Lung (tissue), 12 donors: ENCODE results near the gene DOCK1. TPM values are rescaled to one million over a fixed set of nuclear protein-coding genes. Genes with fewer than 3 reads are reported as not detected.

Source experiments
- ATAC-seq: fragments of 200-7000 bp; cut with Tn5 transposase; one replicate; pipeline ENCODE4 v1.9.1; 2020; ENCODE audit warnings: moderate number of reproducible peaks; ENCODE audit not compliant: insufficient read depth, low FRiP score
- DNase-seq, 3 donors: peaks; one replicate each; pipeline ENCODE4 v3.0.0-alpha.2; 2013 to 2017
- H3K27ac ChIP-seq, 2 donors: one replicate each; pipeline ENCODE4 v1.5.1; 2013; ENCODE audit warnings: mild to moderate bottlenecking in 2 of 2, moderate library complexity in 2 of 2, control low read depth in 1 of 2, inconsistent platforms in 1 of 2, low read depth in 1 of 2, low read length in 1 of 2
- H3K27me3 ChIP-seq, 3 donors: one replicate each; pipeline ENCODE4 v1.5.1; 2013; ENCODE audit warnings: low read length in 2 of 3; ENCODE audit not compliant: control insufficient read depth in 3 of 3, insufficient read depth in 3 of 3
- H3K36me3 ChIP-seq, 4 donors: one replicate each; pipeline ENCODE4 v1.5.1; 2013; ENCODE audit warnings: low read length in 4 of 4, mild to moderate bottlenecking in 1 of 4, moderate library complexity in 1 of 4; ENCODE audit not compliant: control insufficient read depth in 4 of 4, insufficient read depth in 4 of 4
- H3K4me1 ChIP-seq, 5 donors: one replicate each; pipeline ENCODE4 v1.5.1; 2013; ENCODE audit warnings: low read length in 5 of 5, mild to moderate bottlenecking in 2 of 5, moderate library complexity in 1 of 5; ENCODE audit not compliant: control insufficient read depth in 5 of 5, insufficient read depth in 5 of 5
- H3K4me3 ChIP-seq: one replicate; pipeline ENCODE4 v1.5.1; 2013; ENCODE audit warnings: mild to moderate bottlenecking, control low read depth, moderate library complexity
- H3K9ac ChIP-seq, 2 donors: one replicate each; pipeline ENCODE4 v1.5.1; 2013; ENCODE audit warnings: low read length in 2 of 2, control low read depth in 1 of 2; ENCODE audit not compliant: insufficient read depth in 1 of 2
- H3K9me3 ChIP-seq, 4 donors: one replicate each; pipeline ENCODE4 v1.5.1; 2013; ENCODE audit warnings: low read length in 3 of 4, mild to moderate bottlenecking in 1 of 4, moderate library complexity in 1 of 4; ENCODE audit not compliant: control insufficient read depth in 4 of 4, insufficient read depth in 3 of 4
- WGBS, 2 donors: extraction: QIAGEN DNeasy Blood & Tissue Kit; methylation state at CpG; one replicate each; pipeline ENCODE4 v1.1.7; 2013; 5-methylcytosine and 5-hydroxymethylcytosine counted together
- polyA plus RNA-seq, 2 donors: library from polyadenylated mRNA; stranded (reverse); fragments of 200-250 nt; gene quantifications; one replicate each; pipeline ENCODE4 v1.2.1, GENCODE V29; 2013
- total RNA-seq, 2 donors: library from RNA; depleted of rRNA in 1 of 2; stranded (reverse); fragments of >200 nt in 1 of 2; gene quantifications; one replicate each; pipeline ENCODE4 v1.2.1, GENCODE V29; 2014 to 2021
- TF ChIP-seq, protein P1 (sequence below): IDR thresholded peaks from 2 replicates; pipeline ENCODE4 v1.5.1; 2012; ENCODE audit warnings: mild to moderate bottlenecking; ENCODE audit errors: control extremely low read depth, extremely low read depth
- donor health status: control.
- donor health status: control.
- donor health status: Bipolar disorder and iron deficiency.
- donor health status: healthy.
- donor health status: DM: yes; HTN: yes; CAD: no.

Gene DOCK1
- total and polyA plus RNA-seq, 4 donors, result 11.2 to 102 (median 30.5) TPM

- no peaks in the 10 kb centered on the region for H3K27me3 ChIP-seq
- 74 to 75% methylated on average over 4 of the region's 4 CpGs for WGBS, 2 donors
- peaks cover 6 to 48% (median 26%) of the 10 kb centered on the region in 4 donors for H3K36me3 ChIP-seq
- no peaks in the 10 kb centered on the region for H3K9me3 ChIP-seq
- H3K9ac ChIP-seq, result no peak overlapping the region
- no peak overlapping the region for H3K27ac ChIP-seq
- H3K4me1 ChIP-seq, result peaks cover 0 to 4% (median 0%) of the 10 kb centered on the region in 5 donors
- DNase-seq, result no peak
- no peak overlapping the region for H3K4me3 ChIP-seq
- TF ChIP-seq, protein P1, sequence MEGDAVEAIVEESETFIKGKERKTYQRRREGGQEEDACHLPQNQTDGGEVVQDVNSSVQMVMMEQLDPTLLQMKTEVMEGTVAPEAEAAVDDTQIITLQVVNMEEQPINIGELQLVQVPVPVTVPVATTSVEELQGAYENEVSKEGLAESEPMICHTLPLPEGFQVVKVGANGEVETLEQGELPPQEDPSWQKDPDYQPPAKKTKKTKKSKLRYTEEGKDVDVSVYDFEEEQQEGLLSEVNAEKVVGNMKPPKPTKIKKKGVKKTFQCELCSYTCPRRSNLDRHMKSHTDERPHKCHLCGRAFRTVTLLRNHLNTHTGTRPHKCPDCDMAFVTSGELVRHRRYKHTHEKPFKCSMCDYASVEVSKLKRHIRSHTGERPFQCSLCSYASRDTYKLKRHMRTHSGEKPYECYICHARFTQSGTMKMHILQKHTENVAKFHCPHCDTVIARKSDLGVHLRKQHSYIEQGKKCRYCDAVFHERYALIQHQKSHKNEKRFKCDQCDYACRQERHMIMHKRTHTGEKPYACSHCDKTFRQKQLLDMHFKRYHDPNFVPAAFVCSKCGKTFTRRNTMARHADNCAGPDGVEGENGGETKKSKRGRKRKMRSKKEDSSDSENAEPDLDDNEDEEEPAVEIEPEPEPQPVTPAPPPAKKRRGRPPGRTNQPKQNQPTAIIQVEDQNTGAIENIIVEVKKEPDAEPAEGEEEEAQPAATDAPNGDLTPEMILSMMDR, result no peak
- ATAC-seq, result no peak
Measured at GRCh38 chr10:127040756-127041155, 135.5 kb downstream of the DOCK1 start.

DNA sequence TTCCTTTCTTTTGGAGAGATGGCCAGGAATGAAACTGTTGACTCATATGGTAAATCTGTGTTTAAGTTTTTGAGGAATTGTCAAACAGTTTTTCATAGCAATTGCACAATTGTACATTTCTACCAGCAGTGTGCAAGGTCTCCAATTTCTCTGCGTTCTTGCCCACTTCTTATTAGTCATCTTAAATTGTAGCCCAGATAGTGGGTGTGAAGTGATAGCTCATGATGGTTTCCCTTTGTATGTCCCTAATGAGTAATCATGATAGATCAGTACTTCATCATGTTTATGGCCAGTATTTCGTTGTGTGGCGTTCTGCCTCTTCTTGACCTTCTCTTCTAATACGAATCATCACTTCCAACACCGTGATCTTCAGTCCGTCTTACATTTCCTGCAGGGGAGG lies 136.3 kb downstream of the DOCK1 start:
- DNase-seq (peak in 1 of 3 donors; percentile 18), ATAC-seq (peak; percentile 52)
- no peak overlapping the region for H3K9ac ChIP-seq
- no peaks in the 10 kb centered on the region for H3K27me3 ChIP-seq
- WGBS, 2 donors, result 77 to 84% methylated on average over 6 of the region's 6 CpGs
- H3K9me3 ChIP-seq, result no peaks in the 10 kb centered on the region
- H3K27ac ChIP-seq, result no peak overlapping the region
- TF ChIP-seq, protein P1, result no peak
- peaks cover 9 to 52% (median 26%) of the 10 kb centered on the region in 4 donors for H3K36me3 ChIP-seq
- no peak overlapping the region for H3K4me3 ChIP-seq
- H3K4me1 ChIP-seq, result peaks cover 0 to 4% (median 0%) of the 10 kb centered on the region in 5 donors

GRCh38 chr10:127043301-127043700 lies 138.1 kb downstream of the DOCK1 start:
- WGBS, 2 donors, result 94% methylated on average over 9 of the region's 9 CpGs
- H3K27ac ChIP-seq, result no peak overlapping the region
- peaks cover 7 to 53% (median 21%) of the 10 kb centered on the region in 4 donors for H3K36me3 ChIP-seq
- DNase-seq (no peak), ATAC-seq (no peak)
- H3K4me3 ChIP-seq, result no peak overlapping the region
- H3K9me3 ChIP-seq, result no peaks in the 10 kb centered on the region
- H3K9ac ChIP-seq, result no peak overlapping the region
- no peaks in the 10 kb centered on the region for H3K27me3 ChIP-seq
- peaks cover 0 to 4% (median 0%) of the 10 kb centered on the region in 5 donors for H3K4me1 ChIP-seq
- TF ChIP-seq, protein P1, result no peak

- no peak overlapping the region for H3K27ac ChIP-seq
- DNase-seq (peak; percentile 31 to 63 (median 34)), ATAC-seq (peak; percentile 61)
- H3K9ac ChIP-seq, result no peak overlapping the region
- H3K9me3 ChIP-seq, result no peaks in the 10 kb centered on the region
- peaks cover 3 to 51% (median 18%) of the 10 kb centered on the region in 4 donors for H3K36me3 ChIP-seq
- no peak overlapping the region for H3K4me3 ChIP-seq
- TF ChIP-seq, protein P1, result no peak
- WGBS, 2 donors, result 72 to 84% methylated on average over 8 of the region's 8 CpGs
- no peaks in the 10 kb centered on the region for H3K27me3 ChIP-seq
- H3K4me1 ChIP-seq, result peaks cover 0 to 4% (median 0%) of the 10 kb centered on the region in 5 donors
Measured at GRCh38 chr10:127044186-127044585, 139.0 kb downstream of the DOCK1 start.
